ENCODE measurements around the gene LMAN2L. TPM values are rescaled to one million over a fixed set of nuclear protein-coding genes. Genes with fewer than 3 reads are reported as not detected.

Gene LMAN2L
- total RNA-seq, 1 experiment from 2014 or later = 17.6 TPM

- no peak for DNase-seq
- H4K20me1 ChIP-seq (ENCODE audit: control insufficient read depth, insufficient read depth, insufficient read length) = no peaks in the 10 kb centered on the region
- H3K4me2 ChIP-seq (ENCODE audit: insufficient read depth, insufficient read length, low read length) = no peak overlapping the region
- no peaks in the 10 kb centered on the region for H3K9me3 Mint-ChIP-seq
- no peak overlapping the region for H4K91ac ChIP-seq (ENCODE audit: insufficient read length, low read depth, low read length)
- H3K79me1 ChIP-seq (ENCODE audit: insufficient read depth, low read depth, low read length, poor library complexity, severe bottlenecking) = no peaks in the 10 kb centered on the region
- H3K23me2 ChIP-seq (ENCODE audit: insufficient read length, low read depth, low read length, poor library complexity, severe bottlenecking) = peaks cover 6% of the 10 kb centered on the region
- peaks cover 10 to 11% of the 10 kb centered on the region in 2 experiments for H3K4me1 Mint-ChIP-seq
- no peaks in the 10 kb centered on the region for H3K27me3 Mint-ChIP-seq (ENCODE audit: low read depth)
- H2AK5ac ChIP-seq (ENCODE audit: insufficient read length, low read length) = no peak overlapping the region
- no peak for TF ChIP-seq CTCF (conservative IDR thresholded peaks at IDR 0.05)
- H2BK120ac ChIP-seq (ENCODE audit: low read depth, low read length, poor library complexity, severe bottlenecking) = no peak overlapping the region
- H2BK20ac ChIP-seq (ENCODE audit: low read depth, low read length, poor library complexity, severe bottlenecking) = no peak overlapping the region
- no peak overlapping the region for H3K9ac ChIP-seq (ENCODE audit: extremely low read depth, insufficient read length, low read length)
- no peaks in the 10 kb centered on the region for H3K27me3 ChIP-seq (ENCODE audit: insufficient read depth, low read length)
- no peak overlapping the region for H3K14ac ChIP-seq (ENCODE audit: insufficient read depth, low read length)
- H3K18ac ChIP-seq (ENCODE audit: insufficient read length, low read depth, low read length) = no peak overlapping the region
- H3K4me3 Mint-ChIP-seq = peak overlapping the region in 1 of 2 experiments; percentile 54; a peak in 2 of 5 replicates
- H3K4ac ChIP-seq (ENCODE audit: low read depth, low read length) = no peak overlapping the region
- peaks cover 20 to 52% (median 45%) of the 10 kb centered on the region in 3 experiments; a peak in 6 of 7 replicates for H3K36me3 Mint-ChIP-seq (ENCODE audit: insufficient read depth in 1 of 3, low read depth in 3 of 3)
- no peak overlapping the region for H4K8ac ChIP-seq (replicated peaks; ENCODE audit: insufficient read length, low read depth, low read length)
- no peak overlapping the region for H3K27ac ChIP-seq (ENCODE audit: insufficient read length, low read depth, low read length)
- no peak overlapping the region for H4K5ac ChIP-seq (ENCODE audit: insufficient read length, low read depth, low read length)
- no peaks in the 10 kb centered on the region; the same call in 1 of the 2 replicates for H3K4me1 ChIP-seq (ENCODE audit: insufficient read depth, low read length)
- no peaks in the 10 kb centered on the region for H3K9me3 ChIP-seq (ENCODE audit: control insufficient read depth, low read depth, low read length)
- no peak overlapping the region for H2AFZ ChIP-seq (ENCODE audit: low read length)
- H3T11ph ChIP-seq (ENCODE audit: low read length) = no peak overlapping the region
- no peak overlapping the region for H2BK15ac ChIP-seq (ENCODE audit: low read depth, low read length)
- H3K56ac ChIP-seq (ENCODE audit: insufficient read length, low read depth, low read length) = no peak overlapping the region
- no CpG with 5 or more reads among the region's 2 CpGs for WGBS (ENCODE audit: extremely low coverage, insufficient read length, low lambda C conversion rate)
- H2BK12ac ChIP-seq (ENCODE audit: insufficient read length, low read depth, low read length) = no peak overlapping the region
- H3K27ac Mint-ChIP-seq = no peak overlapping the region
- no peak overlapping the region for H2BK5ac ChIP-seq (ENCODE audit: insufficient read length, low read length)
- no peak overlapping the region for H3K23ac ChIP-seq (ENCODE audit: insufficient read length, low read depth, low read length)
- H3K79me2 ChIP-seq (ENCODE audit: insufficient read depth, low read length) = peaks cover 6% of the 10 kb centered on the region; the same call in 1 of the 2 replicates
Measured at GRCh38 chr2:96737831-96738230, 2.0 kb downstream of the LMAN2L start.

Data from H9 (cell line).